Loucy (cell line): ENCODE measurements around the gene LIPJ.

ENCODE experiments used
- CTCF ChIP-seq: fragments of 200-600 bp; sonication (generic); conservative IDR thresholded peaks from 2 replicates; pipeline ENCODE4 v1.5.1; 2014; ENCODE audit warnings: mild to moderate bottlenecking, antibody characterized with exemption, low read length
- EZH2phosphoT487 ChIP-seq: fragments of 200-600 bp; IDR thresholded peaks from 2 replicates; pipeline ENCODE4 v1.6.1; 2018; ENCODE audit warnings: antibody characterized with exemption, mild to moderate bottlenecking, moderate library complexity, borderline replicate concordance

- TF ChIP-seq CTCF (no peak), EZH2phosphoT487 (no peak)
Observed at GRCh38 chr10:88642209-88642608, 55.6 kb downstream of the LIPJ start.
